RPMI8226 (cell line): ENCODE measurements around the gene DDX51.
"Not testable (repeated sequence)": the region's sequence is repeated elsewhere in the genome, so short reads cannot be mapped to it uniquely, and the experiment has no call there.

Experiments
- DNase-seq: peaks from one replicate; pipeline ENCODE4 v3.0.0-alpha.2; 2015

DDX51 gene

DNA sequence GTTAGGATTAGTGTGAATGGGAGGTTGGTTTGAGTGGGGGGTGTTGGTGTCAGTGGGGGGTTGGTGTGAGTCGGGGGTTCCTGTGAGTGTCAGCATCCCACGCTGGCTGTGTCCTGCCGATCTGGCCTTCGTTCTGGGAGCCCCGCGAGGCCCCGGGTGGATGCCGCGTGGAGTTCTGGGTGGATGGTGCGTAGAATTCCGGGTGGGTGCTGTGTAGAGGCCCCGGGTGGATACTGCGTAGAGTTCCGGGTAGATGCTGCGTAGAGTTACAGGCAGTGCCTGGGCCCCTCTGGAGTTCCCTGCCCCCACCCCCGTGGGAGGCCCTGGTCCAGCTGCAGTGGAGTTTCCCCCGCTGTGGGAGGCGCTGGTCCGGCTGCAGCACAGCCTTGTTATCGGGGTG is 8.8 kb upstream of the DDX51 start:
- no peak for DNase-seq

- no peak for DNase-seq
These were observed 8.3 kb upstream of the DDX51 start for GRCh38 chr12:132152411-132152821.

DNA sequence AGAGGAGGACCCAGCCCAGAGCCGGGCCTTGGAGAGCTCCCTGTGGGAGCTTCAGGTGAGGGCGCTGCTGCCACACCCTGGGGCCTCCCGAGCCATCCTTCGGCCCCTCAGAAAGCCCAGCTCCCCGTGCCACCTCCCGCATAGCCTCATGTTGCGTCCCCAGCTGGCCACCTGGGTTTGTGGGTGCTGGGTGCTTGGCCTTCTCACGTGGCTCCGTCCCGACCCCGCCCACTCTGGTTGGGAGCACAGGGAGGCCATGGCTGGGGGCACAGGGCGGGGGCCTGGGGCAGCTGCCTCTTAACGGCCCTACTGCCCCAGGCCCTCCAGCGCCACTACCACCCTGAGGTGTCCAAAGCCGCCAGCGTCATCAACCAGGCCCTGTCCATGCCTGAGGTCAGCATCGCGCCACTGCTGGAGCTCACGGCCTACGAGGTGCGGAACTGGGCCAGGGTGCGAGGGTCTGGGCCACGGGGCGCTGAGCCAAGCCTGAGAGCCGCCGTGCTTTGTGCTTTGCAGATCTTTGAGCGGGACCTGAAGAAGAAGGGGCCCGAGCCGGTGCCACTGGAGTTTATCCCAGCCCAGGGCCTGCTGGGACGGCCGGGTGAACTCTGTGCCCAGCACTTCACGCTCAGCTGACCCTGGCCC is 7.8 kb upstream of the DDX51 start:
- DNase-seq, result no peak

GRCh38 chr12:132151145-132151765 is 7.1 kb upstream of the DDX51 start:
- no peak for DNase-seq

DNA sequence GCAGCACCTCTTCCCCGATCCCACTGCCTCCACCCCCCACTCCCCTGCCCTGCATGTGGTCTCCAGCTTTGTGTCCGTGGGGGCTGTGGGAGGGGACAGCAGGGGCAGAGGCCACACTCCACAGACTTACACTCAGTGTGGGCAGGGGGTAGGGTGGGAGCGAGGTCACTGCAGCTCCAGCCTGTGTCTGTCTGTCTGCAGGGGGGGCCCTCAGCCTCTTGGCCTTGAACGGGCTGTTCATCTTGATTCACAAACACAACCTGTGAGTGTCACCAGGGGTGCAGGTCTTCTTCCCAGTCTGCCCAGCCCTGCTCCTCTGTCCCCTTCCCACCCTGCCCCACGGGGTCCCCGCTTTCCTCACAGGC is 6.6 kb upstream of the DDX51 start:
- no peak for DNase-seq

- DNase-seq, result not testable (repeated sequence)
These were observed 5.4 kb upstream of the DDX51 start for GRCh38 chr12:132149526-132149925.

DNA sequence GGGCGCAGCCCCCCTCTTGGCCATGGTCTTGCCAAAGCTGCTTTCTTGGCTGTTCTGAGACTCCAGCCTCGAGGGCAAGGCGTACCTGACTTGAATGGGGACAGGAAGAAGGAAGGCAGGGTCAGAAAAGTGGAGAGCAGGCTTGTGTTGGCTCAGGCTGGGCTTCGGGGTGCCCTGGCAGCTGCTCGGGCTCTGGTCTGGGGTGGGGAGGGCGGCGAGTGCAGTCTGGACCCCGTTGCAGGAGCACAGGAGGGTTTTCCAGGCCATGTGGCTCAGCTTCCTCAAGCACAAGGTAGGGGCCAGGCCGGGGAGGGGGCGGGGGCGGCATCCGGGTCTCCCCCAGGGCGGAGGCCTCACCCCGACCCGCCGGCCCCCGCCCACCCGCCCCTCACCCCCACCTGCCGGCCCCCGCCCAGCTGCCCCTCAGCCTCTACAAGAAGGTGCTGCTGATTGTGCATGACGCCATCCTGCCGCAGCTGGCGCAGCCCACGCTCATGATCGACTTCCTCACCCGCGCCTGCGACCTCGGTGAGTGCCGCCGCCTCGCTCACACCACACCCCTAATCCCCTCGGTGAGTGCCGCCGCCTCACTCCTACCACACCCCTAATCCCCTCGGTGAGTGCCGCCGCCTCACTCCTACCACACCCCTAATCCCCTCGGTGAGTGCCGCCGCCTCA is 4.4 kb upstream of the DDX51 start:
- DNase-seq, result no peak

DNA sequence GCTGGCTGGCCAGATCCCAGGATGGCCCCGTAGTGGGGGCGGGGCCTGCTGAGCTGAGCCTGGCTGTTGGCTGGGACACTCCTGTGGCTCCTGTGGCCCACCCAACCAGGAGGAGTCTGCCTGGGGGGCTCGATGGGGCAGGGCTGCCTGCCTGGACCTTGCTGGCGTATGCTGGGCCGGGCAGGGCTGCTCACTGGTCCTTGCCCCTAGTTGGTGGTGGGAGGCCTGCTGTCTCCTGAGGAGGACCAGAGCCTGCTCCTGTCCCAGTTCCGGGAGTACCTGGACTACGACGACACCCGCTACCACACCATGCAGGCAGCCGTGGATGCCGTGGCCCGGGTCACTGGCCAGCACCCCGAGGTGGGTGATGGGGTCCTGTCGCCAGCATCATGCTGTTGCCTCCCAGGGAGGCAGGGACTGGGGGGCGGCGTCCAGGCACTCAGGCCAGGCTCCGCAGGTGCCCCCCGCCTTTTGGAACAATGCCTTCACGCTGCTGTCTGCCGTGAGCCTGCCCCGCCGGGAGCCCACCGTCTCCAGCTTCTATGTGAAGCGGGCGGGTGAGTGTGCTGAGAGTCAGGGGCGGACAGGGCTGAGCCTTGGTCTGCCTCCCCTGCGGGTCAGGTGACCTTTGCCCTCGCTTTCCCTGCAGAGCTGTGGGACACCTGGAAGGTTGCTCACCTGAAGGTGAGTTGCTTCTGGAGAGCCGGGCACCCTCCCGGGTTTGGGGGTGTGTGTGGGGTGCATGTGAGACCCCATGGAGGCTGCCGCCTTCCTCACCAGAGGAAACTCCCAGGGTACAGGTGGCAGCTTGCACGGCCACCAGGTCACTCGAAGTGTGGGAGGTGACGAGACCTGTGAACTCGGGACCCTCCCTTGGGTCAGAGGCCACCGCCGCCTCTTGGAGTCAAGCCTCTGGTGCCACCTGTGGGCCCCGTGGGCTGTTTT is 3.6 kb upstream of the DDX51 start:
- DNase-seq, result no peak

DNA sequence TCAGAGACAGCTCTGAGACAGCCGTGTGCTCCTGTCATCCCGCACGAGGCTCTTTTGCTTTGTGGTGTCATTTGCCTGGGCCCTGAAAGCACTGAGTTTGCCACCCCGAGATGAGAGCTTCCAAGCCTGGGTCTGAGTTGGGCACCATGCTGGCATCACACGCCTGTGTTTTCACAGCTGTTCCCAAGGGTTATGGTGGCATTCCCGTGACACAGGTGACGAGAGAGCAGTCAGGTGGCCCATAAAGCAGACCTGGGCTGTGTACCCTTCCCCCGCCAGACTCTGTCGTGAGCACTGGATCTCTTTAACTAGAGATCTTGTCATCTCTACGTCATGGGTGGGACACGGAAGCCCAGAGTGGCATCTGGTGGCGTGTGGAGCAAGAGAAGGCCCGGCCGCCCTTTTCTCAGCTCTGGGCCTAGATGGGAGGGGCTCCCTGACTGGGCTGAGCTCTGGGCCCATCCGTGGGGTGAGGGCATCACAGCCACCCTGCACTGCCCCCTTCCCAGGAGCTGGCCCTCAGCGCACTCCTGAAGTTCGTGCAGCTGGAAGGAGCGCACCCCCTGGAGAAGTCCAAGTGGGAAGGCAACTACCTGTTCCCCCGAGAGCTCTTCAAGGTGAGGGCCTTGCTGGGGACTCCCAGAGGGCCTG is 2.8 kb upstream of the DDX51 start:
- no peak for DNase-seq

GRCh38 chr12:132146098-132146497 is 2.0 kb upstream of the DDX51 start:
- no peak for DNase-seq

- DNase-seq, result no peak
These were observed 1.2 kb upstream of the DDX51 start for GRCh38 chr12:132145334-132145733.

GRCh38 chr12:132144810-132145168 is 670 bp upstream of the DDX51 start:
- no peak for DNase-seq

DNA sequence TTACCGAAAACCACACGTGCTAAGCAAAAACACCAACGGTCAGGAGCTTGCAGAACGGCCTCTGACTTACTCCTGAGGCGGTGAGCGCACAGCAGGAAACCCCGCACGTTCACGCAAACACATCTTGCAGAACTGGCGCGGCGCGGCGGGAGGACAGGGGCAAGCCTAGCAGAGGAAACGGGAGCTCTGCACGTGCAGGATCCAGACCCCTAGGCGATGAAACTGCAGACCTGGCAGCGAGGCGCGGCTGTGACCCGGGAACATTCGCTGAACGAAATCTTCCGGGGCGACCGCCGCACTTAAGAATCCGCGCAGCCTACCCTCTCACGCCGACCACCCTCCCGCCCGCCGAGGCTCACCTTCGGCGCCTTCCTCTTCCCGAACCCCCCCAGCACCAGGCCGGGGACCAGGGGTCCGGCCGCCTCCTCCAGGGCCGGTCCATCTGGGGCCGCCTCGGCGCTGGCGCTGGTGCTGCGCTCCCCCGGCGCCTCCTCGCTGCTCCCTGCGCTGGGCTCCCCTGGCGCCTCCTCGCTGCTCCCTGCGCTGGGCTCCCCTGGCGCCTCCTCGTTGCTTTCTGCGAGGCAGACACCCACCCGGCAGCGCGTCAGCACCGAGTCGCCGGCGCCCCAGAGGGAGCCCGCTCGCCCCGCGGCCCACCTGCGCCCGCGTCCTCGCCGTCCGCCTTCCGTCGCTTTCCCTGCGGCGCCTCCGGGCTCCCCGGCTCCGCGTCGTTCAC is 615 bp downstream of the DDX51 start:
- DNase-seq, result no peak

DNA sequence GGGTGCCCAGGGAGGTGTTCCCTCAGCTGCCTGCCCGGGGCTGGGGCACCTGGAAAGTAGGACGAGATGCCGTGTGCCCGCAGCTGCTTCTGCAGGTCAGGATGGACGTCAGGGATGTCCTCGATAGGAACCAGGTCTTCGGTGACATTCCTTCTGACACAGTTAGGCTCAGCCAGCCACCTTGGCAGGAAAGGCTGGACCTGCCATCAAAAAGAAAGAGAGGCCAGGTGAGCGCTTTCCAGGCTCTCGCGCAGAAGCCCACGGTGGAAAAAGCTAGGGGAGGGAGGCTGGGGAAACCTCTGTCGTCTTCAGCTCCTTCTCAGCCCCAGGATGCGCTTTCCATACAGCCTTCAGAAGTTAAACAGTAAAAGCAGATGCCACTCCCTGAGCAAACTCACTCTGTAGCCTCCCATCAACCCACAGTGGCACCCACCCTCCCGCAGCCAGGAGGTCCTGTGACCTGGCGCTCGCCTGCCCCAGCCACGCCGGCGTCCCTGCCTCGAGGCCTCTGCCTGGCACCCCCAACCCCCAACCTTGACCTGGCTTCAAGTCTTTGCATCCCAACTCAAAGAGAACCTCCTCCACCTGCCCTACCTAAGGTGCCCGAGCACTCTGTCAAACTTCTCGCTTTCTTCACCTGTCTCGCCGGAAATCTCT is 1.3 kb downstream of the DDX51 start:
- DNase-seq, result no peak

DNA sequence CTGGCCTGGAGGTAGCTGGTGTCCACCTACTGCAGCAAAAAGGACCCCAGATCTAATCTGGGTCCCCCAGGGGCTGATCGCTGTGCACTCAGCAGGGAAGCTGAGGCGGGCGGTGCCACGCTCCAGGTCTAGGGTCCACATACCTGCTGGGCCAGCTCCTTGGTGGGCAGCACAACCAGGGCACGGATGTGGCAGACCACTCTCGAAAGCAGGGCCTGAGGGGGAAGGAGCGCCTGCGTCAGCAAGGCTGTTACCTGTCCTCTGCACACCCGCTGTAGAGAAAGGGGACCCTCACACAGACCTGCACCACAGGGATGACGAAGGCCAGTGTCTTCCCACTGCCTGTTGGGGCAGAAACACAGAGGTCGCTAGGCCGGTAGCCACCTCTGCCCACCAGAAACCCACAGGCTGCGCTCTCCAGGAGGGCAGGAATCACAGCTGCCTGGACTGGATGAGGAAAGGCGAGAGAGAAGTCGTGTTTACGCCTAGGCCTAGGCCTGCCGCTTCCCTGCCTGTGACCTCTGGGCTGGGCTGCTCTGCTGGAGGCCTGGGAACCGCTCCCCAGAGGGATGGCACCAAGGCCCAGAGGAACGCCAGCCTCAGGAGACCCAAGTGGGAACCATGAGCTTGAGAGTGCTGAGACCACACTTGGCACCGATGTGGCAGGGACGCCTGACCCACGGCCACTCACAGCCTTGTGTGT is 2.0 kb downstream of the DDX51 start:
- no peak for DNase-seq

DNA sequence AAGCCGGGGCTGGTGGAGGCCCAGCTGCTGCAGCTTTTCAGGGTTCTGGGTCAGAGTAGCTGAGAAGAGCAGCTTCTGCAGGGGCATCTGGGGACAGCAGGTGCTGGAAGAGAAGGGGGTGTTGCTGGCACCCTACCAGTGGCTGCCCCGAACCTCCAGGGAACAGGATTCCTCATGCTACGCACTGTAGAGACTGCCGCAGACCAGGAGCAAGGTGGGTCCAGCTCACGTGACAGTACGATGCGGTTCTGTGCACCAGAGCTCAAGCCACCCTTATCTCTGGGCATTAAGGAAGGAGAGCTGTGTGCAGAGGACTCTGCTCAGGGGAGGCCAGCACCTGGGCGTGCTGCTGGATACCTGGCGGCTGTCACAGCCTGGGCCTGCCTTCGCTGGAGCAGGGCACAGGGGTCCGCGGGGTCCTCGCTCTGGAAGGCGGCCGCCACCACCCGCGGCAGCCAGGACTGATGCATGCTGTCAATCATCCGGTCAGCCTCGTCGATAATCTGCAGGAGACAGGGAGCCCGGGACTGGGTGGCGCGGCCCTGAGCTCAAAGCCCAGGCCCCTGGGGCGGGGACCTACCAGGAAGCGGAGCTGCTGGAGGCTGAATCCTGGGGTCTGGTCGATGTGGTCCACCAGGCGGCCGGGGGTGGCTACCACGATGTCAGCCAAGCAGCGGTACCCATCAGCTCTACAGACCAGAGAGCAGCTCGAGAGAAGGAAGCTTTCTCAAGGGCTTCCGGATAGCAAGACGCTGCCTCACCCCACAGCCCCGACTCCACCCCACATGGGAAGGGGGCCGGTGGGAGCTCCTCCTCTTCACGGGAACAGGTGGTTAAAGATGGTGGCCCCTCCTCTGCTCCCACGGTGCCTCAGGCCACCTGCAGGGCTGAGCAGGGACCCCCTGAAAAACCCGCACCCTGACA is 2.9 kb downstream of the DDX51 start:
- no peak for DNase-seq

DNA sequence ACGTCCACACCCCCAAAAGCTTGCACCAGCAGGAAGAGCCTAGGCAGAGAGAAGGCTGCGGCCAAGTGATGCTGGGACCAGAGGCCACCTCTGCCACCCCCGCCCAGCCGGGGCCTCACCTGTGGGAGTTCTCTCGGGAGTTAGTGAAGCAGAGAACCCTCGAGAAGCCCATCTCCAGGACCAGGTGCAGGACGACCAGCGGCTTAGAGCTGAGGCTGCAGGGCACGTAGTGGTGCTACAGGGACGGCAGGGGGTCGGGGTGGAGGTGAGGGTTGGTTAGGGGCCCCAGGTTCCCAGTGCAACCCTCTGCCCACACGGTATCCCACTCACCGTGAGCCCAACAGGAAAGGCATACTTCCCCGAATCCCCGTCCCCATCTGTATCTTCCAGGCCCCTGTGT is 3.6 kb downstream of the DDX51 start:
- no peak for DNase-seq

- DNase-seq, result no peak
These were observed 4.2 kb downstream of the DDX51 start for GRCh38 chr12:132139912-132140311.

GRCh38 chr12:132138941-132139871 is 4.9 kb downstream of the DDX51 start:
- DNase-seq, result no peak
